Activated CD8-positive, alpha-beta memory T cell treated with anti-CD3 and anti-CD28 coated beads for 36 hours (primary cell): Measurements from ENCODE around the gene FAM9A. TPM values are rescaled to one million over a fixed set of nuclear protein-coding genes. Genes with fewer than 3 reads are reported as not detected.

ENCODE experiments used
- CTCF ChIA-PET: fragments of 350-600 bp; sonication (Branson Sonifier 250); formaldehyde crosslinking; loops from one replicate; lab custom pipeline; 2021; ENCODE audit warnings: antibody characterized with exemption; lab: Charles Lee
- POLR2A ChIA-PET: fragments of 350-600 bp; sonication (Branson Sonifier 250); formaldehyde crosslinking; loops from one replicate; lab custom pipeline; 2021; ENCODE audit warnings: antibody characterized with exemption; lab: Charles Lee
- total RNA-seq, 2 experiments: library from RNA; stranded (reverse); gene quantifications; one replicate each; pipeline ENCODE4 v1.2.3, GENCODE V29; 2021

FAM9A gene
- not detected for total RNA-seq

DNA sequence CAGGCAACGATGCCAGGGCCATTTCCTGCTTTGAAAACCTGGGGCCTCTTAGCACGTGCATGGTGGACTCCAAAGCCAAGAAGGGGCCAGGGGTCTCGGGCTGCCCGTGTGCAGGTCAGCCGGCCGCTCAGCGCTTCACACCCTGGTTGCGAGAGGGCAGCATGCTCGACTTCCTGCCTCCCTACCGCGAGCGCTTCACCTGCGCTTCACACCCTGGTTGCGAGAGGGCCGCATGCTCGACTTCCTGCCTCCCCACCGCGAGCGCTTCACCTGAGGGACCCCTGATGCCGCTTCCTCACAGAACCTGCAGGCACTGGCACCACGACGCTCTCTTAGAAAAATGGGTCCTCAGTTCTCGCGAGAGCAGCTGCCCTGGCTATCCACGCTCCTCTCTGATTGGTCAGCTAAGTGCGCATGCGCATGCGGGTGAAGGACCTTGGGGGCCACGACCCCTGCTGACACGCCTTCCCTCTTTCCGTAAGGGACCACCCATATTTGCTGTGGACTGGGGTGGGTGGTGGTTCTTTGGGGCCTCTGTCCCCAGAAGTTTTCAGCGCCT is at the start of gene FAM9A:
Gene FAM9A (minus strand): TSS at position 343 of the 559 bp plus-strand sequence. CDS start 1,212 bp downstream, outside the sequence.
- ChIA-PET CTCF (no interaction called here), POLR2A (no interaction called here)

- CTCF ChIA-PET = no interaction called here
These were observed 49.3 kb upstream of the FAM9A start for GRCh38 chrX:8850478-8850877.

GRCh38 chrX:8849945-8850344 is 48.8 kb upstream of the FAM9A start:
- CTCF ChIA-PET = no interaction called here
- POLR2A ChIA-PET = no interaction called here

More at GRCh38 chrX:8850478-8850877, 49.3 kb upstream of the FAM9A start:
- POLR2A ChIA-PET = no interaction called here

DNA sequence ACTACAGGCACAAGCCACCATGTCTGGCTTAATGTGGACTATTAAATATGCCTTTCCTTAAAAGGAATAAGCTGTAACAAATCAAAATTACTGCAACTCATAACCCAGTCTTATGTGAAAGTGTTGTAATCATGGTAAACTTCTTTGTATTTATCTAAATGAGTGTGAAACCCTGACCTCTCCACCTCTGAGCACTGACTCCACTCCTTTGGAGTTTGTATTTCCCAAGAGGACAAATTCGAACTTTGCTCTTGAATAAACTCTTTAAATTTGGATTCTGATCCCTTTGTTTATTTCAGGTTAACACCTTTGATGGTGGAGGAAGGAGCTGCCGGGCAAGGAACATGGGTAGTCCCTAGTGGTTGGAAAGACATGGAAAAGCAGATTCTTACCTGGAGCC is 48.3 kb upstream of the FAM9A start:
- ChIA-PET CTCF (no interaction called here), POLR2A (no interaction called here)

GRCh38 chrX:8848911-8849310 is 47.7 kb upstream of the FAM9A start:
- ChIA-PET CTCF (no interaction called here), POLR2A (no interaction called here)

DNA sequence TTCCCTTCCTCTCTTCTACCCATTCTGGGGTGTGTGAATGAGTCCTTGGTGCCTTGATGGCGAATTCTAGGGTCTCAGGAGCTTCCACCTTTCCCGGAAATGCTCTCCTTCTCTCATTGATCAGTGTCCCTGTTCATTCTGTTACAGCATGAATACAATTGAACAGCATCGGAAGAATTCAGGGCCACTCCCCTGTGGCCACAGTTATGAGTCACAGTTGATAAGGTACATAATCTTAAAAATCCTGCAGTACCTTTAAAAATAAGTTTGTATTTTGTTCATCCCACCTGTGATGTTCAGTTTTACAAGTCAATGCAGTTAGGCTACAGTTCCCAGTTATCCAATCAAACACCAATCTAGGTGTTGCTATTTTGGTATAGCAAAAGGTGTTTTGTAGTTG is 47.3 kb upstream of the FAM9A start:
- CTCF ChIA-PET = no interaction called here
- POLR2A ChIA-PET = no interaction called here

DNA sequence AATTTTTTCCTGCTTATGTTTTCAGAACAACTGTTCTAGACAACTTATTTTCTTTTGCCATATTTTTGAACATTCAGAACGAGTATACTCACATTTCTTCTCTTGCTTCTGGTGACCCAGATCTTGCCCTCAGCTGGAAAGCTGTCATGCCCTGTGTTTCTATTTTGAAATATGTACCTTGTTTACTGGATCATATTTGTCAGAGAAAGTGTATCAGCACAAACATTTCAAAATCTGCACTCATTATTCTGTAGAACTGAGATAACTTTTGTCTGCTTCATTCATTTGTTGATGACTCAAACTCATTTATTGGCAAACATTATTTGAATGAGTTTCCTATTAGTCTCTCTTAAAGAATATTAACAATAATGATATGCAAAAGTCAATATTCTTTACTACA is 46.2 kb upstream of the FAM9A start:
- ChIA-PET POLR2A (no interaction called here), CTCF (no interaction called here)

DNA sequence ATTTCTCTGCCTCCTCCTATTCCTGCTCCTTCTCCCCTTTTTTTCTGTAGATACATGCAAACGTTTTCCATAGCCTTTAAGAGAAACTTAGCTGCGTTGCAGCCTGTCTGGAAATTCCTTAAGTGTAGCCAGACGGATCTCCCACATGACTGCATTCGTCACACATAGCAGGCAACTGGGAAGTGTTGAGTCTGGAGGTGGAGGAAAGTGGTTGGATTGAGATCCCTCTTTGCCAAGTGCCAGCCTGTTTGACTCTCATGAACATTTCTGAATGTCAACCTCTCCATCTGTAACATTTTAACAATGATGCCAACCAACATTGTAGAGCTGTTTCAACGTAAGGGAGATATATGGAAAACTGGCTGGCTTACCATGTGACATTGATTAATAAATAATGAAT is 45.1 kb upstream of the FAM9A start:
- POLR2A ChIA-PET = no interaction called here
- CTCF ChIA-PET = no interaction called here

DNA sequence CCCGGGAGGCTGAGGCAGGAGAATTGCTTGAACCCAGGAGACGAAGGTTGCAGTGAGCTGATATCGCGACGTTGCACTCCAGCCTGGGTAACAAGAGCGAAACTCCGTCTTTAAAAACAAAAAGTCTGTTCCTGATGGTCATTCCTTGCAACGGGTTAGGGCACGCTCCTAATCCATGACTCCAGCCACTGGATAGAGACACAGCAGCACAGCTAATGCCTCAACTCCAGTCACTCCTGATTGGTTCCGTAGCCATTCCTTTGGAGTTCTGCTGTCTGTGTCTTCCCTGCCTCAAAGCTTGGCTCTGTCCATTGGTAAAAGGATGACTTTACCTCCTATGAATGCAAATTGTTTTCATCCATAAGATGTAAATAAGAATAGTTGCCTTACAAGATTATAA is 44.3 kb upstream of the FAM9A start:
- POLR2A ChIA-PET = no interaction called here
- CTCF ChIA-PET = no interaction called here

DNA sequence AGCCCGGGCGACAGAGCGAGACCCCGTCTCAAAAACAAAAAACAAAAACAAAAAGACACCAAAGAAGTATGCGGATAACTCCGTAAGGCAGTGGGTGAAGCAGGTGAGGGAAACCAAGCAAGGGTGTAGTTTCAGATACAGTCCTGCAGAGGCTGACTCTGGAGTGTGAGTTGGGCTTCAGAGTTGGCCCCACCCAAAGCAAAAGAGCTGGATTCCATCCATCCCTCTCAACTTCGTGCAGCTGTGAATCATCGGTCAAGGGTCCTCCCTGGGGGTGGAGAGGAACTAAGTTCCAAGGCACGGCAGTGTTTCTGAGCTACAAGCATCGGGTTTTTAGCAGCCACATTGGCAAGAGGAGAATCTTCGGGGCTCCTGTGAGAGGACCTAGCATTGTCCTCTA is 43.9 kb upstream of the FAM9A start:
- ChIA-PET CTCF (no interaction called here), POLR2A (no interaction called here)

GRCh38 chrX:8844157-8844556 is 43.0 kb upstream of the FAM9A start:
- ChIA-PET POLR2A (no interaction called here), CTCF (no interaction called here)

GRCh38 chrX:8841911-8842310 is 40.7 kb upstream of the FAM9A start:
- POLR2A ChIA-PET = no interaction called here
- CTCF ChIA-PET = no interaction called here

DNA sequence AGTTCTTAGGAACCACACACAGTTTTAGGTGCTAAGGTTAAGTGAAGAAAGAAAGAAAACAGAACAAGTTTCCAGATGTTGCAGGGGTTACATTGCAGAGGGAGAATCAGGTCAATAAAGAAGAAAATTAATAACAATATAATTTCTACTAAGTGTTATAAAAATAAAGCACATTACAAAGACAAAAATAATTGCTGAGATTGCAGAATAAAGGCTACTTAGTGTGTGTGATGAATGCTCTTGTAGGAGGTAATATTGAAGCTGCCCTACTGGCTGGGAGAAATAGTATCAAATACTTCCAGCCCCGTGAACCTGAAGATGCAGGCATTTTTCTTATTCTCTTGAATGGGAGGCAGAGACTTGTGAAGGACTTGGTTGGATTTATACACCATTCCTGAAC is 33.2 kb upstream of the FAM9A start:
- ChIA-PET CTCF (no interaction called here), POLR2A (no interaction called here)

- POLR2A ChIA-PET = no interaction called here
- CTCF ChIA-PET = no interaction called here
These were observed 31.6 kb upstream of the FAM9A start for GRCh38 chrX:8832582-8833378.

GRCh38 chrX:8823698-8824097 is 22.5 kb upstream of the FAM9A start:
- ChIA-PET POLR2A (no interaction called here), CTCF (no interaction called here)

GRCh38 chrX:8822002-8822401 is 20.8 kb upstream of the FAM9A start:
- ChIA-PET POLR2A (no interaction called here), CTCF (no interaction called here)

DNA sequence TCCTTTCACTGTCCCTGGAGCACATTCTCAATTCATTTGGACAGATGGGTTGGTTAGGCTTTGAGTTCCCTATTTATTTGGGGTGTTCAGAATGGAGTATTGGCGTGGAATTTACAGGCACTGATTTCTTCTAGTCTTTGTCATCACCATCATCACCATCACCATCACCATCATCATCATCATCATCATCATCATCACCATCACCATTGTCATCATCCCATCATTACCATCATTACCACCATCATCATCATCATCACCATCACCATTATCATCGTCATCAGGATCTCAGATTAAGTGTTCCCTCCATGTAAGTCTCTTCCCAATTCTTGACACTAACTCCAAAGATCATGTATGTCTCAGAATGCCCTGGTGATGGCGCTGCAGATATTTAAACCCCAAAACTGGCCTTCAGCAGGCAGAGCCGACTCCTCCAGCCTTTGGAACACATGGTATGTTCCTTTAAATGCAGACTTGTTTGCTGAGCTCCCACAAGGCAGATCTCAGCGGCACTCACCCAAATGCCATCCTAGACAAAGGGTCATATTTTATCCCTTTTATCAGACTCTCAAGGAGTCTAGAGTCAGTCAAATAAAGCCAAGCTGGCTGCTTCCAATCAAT is 19.8 kb upstream of the FAM9A start:
- POLR2A ChIA-PET = no interaction called here
- CTCF ChIA-PET = no interaction called here

DNA sequence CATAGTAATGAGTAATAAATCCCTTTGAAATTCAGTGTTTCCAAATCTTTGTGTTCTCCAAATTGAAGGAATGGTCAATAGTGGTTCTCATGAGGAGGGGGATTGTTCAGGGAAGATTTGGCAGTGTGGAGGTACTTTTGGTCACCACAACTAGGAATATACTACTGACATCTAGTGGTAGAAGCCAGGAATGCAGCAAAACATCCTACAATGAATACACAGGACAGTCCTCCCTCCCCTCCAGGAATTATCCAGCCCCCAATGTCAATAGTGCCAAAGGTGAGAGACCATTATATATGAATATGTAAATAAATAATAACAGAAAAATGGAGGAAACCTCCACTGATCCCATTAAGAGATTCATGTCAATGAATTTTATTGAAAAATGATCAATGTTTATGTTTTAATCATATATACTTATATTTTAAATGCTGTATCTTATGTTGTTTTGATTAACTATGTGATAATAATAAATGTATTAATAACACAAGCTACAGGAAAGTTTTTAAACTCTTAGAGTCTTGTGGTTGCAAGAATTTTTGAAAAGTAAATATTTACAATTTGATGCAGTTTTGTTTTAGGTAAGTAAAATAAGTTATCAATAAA is 14.4 kb upstream of the FAM9A start:
- ChIA-PET CTCF (interaction anchor here (1.6 kb wide), 1 partner anchor 70 kb away, joined by 3 read pairs; no protein-coding TSS in a partner anchor), POLR2A (no interaction called here)

GRCh38 chrX:8813036-8813435 is 11.9 kb upstream of the FAM9A start:
- ChIA-PET POLR2A (no interaction called here), CTCF (no interaction called here)

GRCh38 chrX:8811611-8812010 is 10.4 kb upstream of the FAM9A start:
- CTCF ChIA-PET = no interaction called here
- POLR2A ChIA-PET = no interaction called here

DNA sequence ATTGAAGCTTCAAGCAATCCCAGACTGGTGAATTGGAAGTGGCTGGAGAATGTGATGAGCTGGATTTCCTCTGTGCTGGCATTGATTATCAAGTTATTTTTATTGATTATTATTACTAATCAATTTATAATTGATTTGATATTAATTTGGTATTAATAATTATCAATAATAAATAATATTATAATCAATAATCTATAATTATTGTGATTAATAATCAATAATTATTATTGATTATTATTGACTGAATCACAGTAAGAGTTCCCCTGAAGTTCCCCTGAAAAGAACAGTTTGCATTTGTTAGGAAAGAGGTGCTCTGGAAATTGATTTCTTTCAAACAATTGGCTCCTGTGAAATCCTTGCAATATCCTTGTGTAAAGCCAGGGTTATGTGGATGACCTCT is 7.5 kb upstream of the FAM9A start:
- POLR2A ChIA-PET = no interaction called here

More for the DNA sequence above, 7.5 kb upstream of the FAM9A start:
- CTCF ChIA-PET = no interaction called here
